K562 (cell line): ENCODE measurements around the gene ZFAND3.

Source experiments
- EZH2 ChIP-seq: IDR thresholded peaks from 2 replicates; pipeline ENCODE4 v1.6.1; 2012; ENCODE audit warnings: low read depth, mild to moderate bottlenecking, inconsistent platforms, low read length, borderline replicate concordance
- KDM5B ChIP-seq: fragments of 200-600 bp; sonication (generic); IDR thresholded peaks from 2 replicates; pipeline ENCODE4 v1.6.1; 2012; ENCODE audit warnings: low read depth, mild to moderate bottlenecking, moderate library complexity, low read length, control low read depth, inconsistent platforms; ENCODE audit not compliant: insufficient replicate concordance
- PHF8 ChIP-seq: fragments of 200-600 bp; sonication (generic); IDR thresholded peaks from 2 replicates; pipeline ENCODE4 v1.6.1; 2012; ENCODE audit warnings: mixed run types, mild to moderate bottlenecking, inconsistent platforms, low read length, moderate library complexity, borderline replicate concordance
- SP1 ChIP-seq: sonication (generic); formaldehyde crosslinking; IDR thresholded peaks from 2 replicates; pipeline ENCODE4 v1.8.1; 2022; ENCODE audit warnings: mild to moderate bottlenecking, missing genetic modification reagents
- TCF7 ChIP-seq: sonication (generic); IDR thresholded peaks from 2 replicates; pipeline ENCODE4 v1.6.1; 2016; ENCODE audit warnings: antibody characterized with exemption, borderline replicate concordance
- ZFX ChIP-seq: sonication (generic); formaldehyde crosslinking; IDR thresholded peaks from 2 replicates; pipeline ENCODE4 v1.8.0; 2022; ENCODE audit warnings: mild to moderate bottlenecking, missing genetic modification reagents, moderate library complexity
- TF ChIP-seq, protein P1 (sequence below), 3 experiments: IDR thresholded peaks in 2 of 3; conservative IDR thresholded peaks in 1 of 3; 2 replicates each; pipeline ENCODE4 v1.5.1; 2011 to 2012; ENCODE audit warnings: low read length in 3 of 3, mild to moderate bottlenecking in 3 of 3, control low read depth in 2 of 3, improper control_type of control experiment in 1 of 3, inconsistent platforms in 1 of 3, low read depth in 1 of 3, mixed read lengths in 1 of 3, moderate library complexity in 1 of 3; ENCODE audit not compliant: insufficient read depth in 2 of 3

DNA sequence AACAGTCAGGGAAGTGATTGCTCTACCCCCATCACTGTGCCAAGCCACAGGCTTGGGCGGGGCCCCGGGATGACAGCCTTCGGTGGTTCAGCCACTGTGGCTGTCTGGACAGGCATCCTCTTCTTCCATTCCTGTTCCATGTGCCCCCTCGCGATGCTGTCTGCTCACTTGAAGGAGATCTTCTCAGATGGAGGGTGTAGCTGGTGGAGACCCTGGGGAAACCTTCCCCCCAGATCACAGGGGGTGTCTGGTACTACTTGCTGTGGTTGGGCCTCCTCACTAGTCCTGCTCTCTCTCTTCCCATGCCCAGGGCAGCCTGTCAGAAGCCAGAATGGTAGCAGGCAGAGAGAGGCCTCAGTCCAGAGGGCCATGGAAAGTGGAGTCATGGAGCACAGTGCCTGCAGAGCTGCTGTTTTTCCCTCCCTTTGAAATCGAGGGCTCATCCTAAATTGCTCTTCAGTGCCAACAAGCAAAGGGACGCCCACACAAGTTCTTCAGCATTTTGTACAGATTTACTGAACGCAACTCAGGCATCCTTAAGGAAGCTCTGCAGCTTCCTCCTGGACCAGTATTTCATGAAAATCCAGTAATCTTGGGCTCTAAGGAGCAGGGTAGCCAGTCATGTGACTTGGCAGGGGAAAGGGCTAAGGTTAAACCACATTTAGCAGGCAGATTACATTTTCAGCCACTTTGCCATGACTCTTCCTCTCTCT lies 326.6 kb downstream of the ZFAND3 start:
- TF ChIP-seq, protein P1, sequence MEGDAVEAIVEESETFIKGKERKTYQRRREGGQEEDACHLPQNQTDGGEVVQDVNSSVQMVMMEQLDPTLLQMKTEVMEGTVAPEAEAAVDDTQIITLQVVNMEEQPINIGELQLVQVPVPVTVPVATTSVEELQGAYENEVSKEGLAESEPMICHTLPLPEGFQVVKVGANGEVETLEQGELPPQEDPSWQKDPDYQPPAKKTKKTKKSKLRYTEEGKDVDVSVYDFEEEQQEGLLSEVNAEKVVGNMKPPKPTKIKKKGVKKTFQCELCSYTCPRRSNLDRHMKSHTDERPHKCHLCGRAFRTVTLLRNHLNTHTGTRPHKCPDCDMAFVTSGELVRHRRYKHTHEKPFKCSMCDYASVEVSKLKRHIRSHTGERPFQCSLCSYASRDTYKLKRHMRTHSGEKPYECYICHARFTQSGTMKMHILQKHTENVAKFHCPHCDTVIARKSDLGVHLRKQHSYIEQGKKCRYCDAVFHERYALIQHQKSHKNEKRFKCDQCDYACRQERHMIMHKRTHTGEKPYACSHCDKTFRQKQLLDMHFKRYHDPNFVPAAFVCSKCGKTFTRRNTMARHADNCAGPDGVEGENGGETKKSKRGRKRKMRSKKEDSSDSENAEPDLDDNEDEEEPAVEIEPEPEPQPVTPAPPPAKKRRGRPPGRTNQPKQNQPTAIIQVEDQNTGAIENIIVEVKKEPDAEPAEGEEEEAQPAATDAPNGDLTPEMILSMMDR (IDR thresholded peaks at IDR 0.05 in 2 of 3, conservative IDR thresholded peaks at IDR 0.05 in 1 of 3; ENCODE audit: insufficient read depth in 2 of 3, low read depth in 1 of 3, low read length in 3 of 3) = no peak
- no peak for TF ChIP-seq KDM5B
- no peak for TF ChIP-seq SP1 (CRISPR knock-in tag)
- TF ChIP-seq EZH2 = no peak
- no peak for TF ChIP-seq TCF7
- TF ChIP-seq ZFX (CRISPR knock-in tag) = no peak
- no peak for TF ChIP-seq PHF8
